Measurements from ENCODE around the gene RGPD8.
"Not testable (repeated sequence)": the region's sequence is repeated elsewhere in the genome, so short reads cannot be mapped to it uniquely, and the experiment has no call there.

The RGPD8 gene

GRCh38 chr2:112459372-112459771 lies 25.9 kb upstream of the RGPD8 start:
- TF ChIP-seq CTCF (IDR thresholded peaks at IDR 0.05; ENCODE audit: low read depth, low read length), result no peak
- no peak overlapping the region for H3K4me3 ChIP-seq (ENCODE audit: low read depth, low read length)
- DNase-seq (ENCODE audit: low read depth, low spot score), result no peak
- in situ Hi-C loops (cut with HindIII; ENCODE audit: low sequenced_read_pairs), result no loop called here

- in situ Hi-C loops (cut with HindIII; ENCODE audit: low sequenced_read_pairs), result no loop called here
- no peak overlapping the region for H3K4me3 ChIP-seq (ENCODE audit: low read depth, low read length)
- TF ChIP-seq CTCF (IDR thresholded peaks at IDR 0.05; ENCODE audit: low read depth, low read length), result no peak
- DNase-seq (ENCODE audit: low read depth, low spot score), result no peak
These were observed 21.1 kb upstream of the RGPD8 start for GRCh38 chr2:112454586-112454985.

- H3K4me3 ChIP-seq (ENCODE audit: low read depth, low read length), result no peak overlapping the region
- no peak for TF ChIP-seq CTCF (IDR thresholded peaks at IDR 0.05; ENCODE audit: low read depth, low read length)
- in situ Hi-C loops (cut with HindIII; ENCODE audit: low sequenced_read_pairs), result no loop called here
- DNase-seq (ENCODE audit: low read depth, low spot score), result no peak
These were observed 17.9 kb upstream of the RGPD8 start for GRCh38 chr2:112451317-112451716.

GRCh38 chr2:112449854-112450253 lies 16.4 kb upstream of the RGPD8 start:
- H3K4me3 ChIP-seq (ENCODE audit: low read depth, low read length), result no peak overlapping the region
- TF ChIP-seq CTCF (IDR thresholded peaks at IDR 0.05; ENCODE audit: low read depth, low read length), result no peak
- in situ Hi-C loops (cut with HindIII; ENCODE audit: low sequenced_read_pairs), result no loop called here
- DNase-seq (ENCODE audit: low read depth, low spot score), result no peak

- DNase-seq (ENCODE audit: low read depth, low spot score); in situ Hi-C loops (cut with HindIII; ENCODE audit: low sequenced_read_pairs); H3K4me3 ChIP-seq (ENCODE audit: low read depth, low read length): not testable (repeated sequence)
These were observed 10.8 kb upstream of the RGPD8 start for GRCh38 chr2:112444256-112444655.

- in situ Hi-C loops (cut with HindIII; ENCODE audit: low sequenced_read_pairs); DNase-seq (ENCODE audit: low read depth, low spot score); H3K4me3 ChIP-seq (ENCODE audit: low read depth, low read length): not testable (repeated sequence)
These were observed 5.3 kb upstream of the RGPD8 start for GRCh38 chr2:112438603-112439261.

- H3K4me3 ChIP-seq (ENCODE audit: low read depth, low read length); in situ Hi-C loops (cut with HindIII; ENCODE audit: low sequenced_read_pairs); DNase-seq (ENCODE audit: low read depth, low spot score): not testable (repeated sequence)
These were observed 4.0 kb upstream of the RGPD8 start for GRCh38 chr2:112437405-112437831.

GRCh38 chr2:112436993-112437392 lies 3.5 kb upstream of the RGPD8 start:
- in situ Hi-C loops (cut with HindIII; ENCODE audit: low sequenced_read_pairs); DNase-seq (ENCODE audit: low read depth, low spot score); H3K4me3 ChIP-seq (ENCODE audit: low read depth, low read length): not testable (repeated sequence)

GRCh38 chr2:112435716-112436431 lies 2.4 kb upstream of the RGPD8 start:
- DNase-seq (ENCODE audit: low read depth, low spot score); in situ Hi-C loops (cut with HindIII; ENCODE audit: low sequenced_read_pairs); H3K4me3 ChIP-seq (ENCODE audit: low read depth, low read length): not testable (repeated sequence)

- H3K4me3 ChIP-seq (ENCODE audit: low read depth, low read length); DNase-seq (ENCODE audit: low read depth, low spot score); in situ Hi-C loops (cut with HindIII; ENCODE audit: low sequenced_read_pairs): not testable (repeated sequence)
These were observed 1.7 kb upstream of the RGPD8 start for GRCh38 chr2:112434890-112435715.

All from astrocyte of the spinal cord (primary cell).